Middle frontal gyrus (tissue), 1 donor: ENCODE data around the gene NBR1.
"Not testable (repeated sequence)": the region's sequence is repeated elsewhere in the genome, so short reads cannot be mapped to it uniquely, and the experiment has no call there.

Experiments
- DNase-seq: peaks from one replicate; pipeline ENCODE4 v3.0.0-alpha.2; 2015; ENCODE audit warnings: low spot score; ENCODE audit errors: extremely low spot score

The NBR1 gene

GRCh38 chr17:43246456-43246855, 75.4 kb downstream of the NBR1 start:
- DNase-seq: not testable (repeated sequence)
